NCI-H146 (cell line): ENCODE results near the gene ACYP2.

Source experiments
- DNase-seq: peaks from one replicate; lab custom pipeline; 2025; lab: John Stamatoyannopoulos, UW

ACYP2 gene

GRCh38 chr2:54161660-54162424 is 46.4 kb downstream of the ACYP2 start:
- no peak for DNase-seq

- DNase-seq: no peak
Observed at GRCh38 chr2:54164106-54164505, 48.7 kb downstream of the ACYP2 start.

- DNase-seq: no peak
Observed at GRCh38 chr2:54166121-54166773, 50.8 kb downstream of the ACYP2 start.

GRCh38 chr2:54176577-54176976 is 61.2 kb downstream of the ACYP2 start:
- peak; percentile 21 for DNase-seq

DNA sequence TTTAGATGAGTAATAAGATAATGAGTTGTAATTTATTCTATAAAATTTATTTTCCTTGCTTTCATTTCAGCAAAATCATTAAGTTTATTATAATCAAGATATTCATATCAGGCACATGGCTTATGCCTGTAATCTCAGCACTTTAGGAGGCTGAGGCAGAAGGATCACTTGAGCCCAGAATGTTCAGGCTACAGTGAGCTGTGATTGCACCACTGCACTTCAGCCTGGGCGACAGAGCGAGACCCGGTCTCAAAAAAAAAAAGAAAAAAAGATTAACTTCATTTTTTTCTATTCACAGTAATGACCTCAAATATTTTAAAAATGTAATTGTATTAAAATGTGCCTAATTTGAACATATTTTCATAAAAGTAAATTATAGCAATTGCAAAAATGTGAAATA is 67.9 kb downstream of the ACYP2 start:
- DNase-seq: no peak

DNA sequence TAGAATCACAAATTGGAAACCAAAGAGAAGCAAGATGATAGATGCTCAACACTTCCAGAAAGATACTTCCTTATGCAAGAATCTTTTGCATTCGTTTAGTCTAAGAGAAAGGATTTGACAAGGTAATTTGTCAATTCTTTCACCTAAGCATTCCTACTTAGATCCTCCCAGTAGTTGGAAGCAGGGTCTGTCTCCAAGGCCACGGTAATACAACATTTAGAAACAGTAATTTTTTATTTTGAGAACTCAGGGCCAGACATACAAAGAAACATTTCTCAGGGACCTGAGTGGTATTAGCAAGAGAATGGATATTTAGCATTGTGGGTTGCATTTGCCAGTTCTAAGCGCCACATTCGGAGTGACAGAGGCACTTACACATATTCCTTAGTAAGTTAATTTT is 68.6 kb downstream of the ACYP2 start:
- DNase-seq: no peak

GRCh38 chr2:54185105-54185504 is 69.7 kb downstream of the ACYP2 start:
- no peak for DNase-seq

DNA sequence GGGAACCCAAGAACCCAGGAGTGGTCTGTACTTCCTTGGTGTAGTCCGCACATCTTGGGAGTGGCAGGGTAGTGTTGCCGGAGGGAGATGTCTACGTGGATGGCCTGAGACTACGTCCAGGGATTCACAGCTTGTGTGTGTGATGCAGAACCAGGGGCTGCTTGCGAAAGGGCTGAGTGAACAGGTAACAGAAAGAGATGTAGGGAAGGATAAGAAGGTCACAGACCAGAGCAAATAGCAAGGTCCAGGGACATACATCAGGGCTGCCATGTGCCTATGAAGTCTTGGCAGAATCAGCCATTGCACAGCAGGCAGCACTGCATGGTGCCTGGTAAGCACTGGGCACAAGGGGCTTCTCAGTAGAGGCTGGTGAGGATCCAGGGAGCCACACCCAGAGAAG is 71.9 kb downstream of the ACYP2 start:
- no peak for DNase-seq

- no peak for DNase-seq
Observed at GRCh38 chr2:54189539-54189938, 74.1 kb downstream of the ACYP2 start.

DNA sequence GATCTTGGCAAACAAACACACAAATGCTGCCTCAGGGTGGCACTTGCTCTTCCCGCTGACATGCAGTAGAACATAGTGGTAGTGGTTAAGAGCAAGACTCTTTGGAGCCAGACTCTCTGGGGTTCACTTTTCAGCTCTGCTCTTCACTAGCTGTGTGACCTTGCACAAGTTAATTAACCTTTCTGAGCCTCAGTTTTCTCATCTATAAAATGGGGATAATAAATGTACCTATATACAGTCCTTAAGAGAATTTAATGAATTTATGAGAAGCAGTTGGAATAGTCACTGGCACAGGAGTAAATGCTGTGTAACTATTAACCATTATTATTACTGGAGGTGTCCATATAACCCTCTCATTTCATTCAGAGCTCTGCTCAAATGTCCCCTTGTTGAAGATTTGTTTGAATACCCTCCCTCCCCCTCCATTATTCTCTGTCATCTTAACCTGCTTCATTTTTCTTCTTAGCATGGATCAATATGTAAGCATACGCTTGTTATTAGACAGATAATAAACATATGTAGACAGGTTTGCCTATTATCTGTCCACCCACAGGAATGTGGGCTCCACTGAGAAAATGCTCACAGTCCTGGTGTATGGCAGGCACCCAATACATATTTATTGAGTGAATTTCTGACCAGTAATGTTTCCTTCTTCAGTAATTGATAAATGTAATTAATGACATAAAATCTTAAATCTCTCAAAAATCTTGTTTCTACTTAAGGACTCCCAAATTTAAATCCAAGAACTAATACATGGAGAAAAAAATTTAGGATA is 76.1 kb downstream of the ACYP2 start:
- no peak for DNase-seq

DNA sequence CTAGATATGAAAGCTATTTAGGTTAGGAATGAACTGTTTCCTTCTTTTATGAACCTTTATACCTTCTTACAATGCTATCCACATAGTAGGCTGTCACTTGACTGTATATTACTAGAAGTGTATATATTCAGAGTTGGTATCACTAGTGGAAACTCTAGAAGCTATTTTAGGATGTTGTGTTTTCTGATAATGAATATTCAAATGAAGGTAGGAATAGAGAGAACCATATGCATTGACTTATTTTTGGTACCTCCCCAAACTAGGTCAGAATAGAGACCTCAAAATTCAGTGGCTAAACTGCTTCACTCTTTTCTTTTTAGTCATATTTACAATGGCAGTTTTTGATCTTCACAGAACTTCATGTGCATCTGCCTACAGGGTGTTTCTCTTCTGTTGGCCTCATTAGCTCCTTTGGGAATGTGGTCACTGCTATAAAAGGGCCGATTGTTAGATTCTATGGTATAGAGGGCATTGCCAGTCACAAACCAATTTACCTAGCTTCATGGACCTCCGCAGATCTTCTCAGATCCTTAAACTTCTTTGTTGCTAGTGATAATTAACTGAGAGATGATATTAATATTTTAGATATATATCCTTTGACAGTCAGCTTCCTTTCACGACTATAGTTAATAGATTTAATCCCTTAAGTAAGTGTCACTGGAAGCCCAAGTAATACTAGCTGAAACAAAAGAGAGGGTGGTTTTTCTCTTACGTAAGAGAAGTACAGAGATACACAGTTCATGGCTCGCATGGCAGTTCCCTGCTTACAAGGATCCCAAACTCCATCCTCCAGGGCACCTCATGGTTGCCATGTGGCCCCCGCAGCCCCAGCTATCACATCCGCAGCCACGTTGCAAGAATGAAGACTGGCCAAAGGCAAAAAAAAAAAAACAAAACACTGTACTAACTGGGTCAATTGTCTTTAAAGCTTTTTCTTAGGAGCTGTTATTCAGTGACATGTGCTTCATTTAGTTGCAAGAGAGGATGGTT is 79.6 kb downstream of the ACYP2 start:
- DNase-seq: no peak

- DNase-seq: no peak
Observed at GRCh38 chr2:54196646-54197045, 81.2 kb downstream of the ACYP2 start.

- DNase-seq: no peak
Observed at GRCh38 chr2:54204476-54204875, 89.1 kb downstream of the ACYP2 start.

- DNase-seq: peak; percentile 47
Observed at GRCh38 chr2:54206596-54206995, 91.2 kb downstream of the ACYP2 start.

GRCh38 chr2:54207666-54208195 is 92.3 kb downstream of the ACYP2 start:
- DNase-seq: no peak

GRCh38 chr2:54208364-54209240 is 93.2 kb downstream of the ACYP2 start:
- DNase-seq: no peak

DNA sequence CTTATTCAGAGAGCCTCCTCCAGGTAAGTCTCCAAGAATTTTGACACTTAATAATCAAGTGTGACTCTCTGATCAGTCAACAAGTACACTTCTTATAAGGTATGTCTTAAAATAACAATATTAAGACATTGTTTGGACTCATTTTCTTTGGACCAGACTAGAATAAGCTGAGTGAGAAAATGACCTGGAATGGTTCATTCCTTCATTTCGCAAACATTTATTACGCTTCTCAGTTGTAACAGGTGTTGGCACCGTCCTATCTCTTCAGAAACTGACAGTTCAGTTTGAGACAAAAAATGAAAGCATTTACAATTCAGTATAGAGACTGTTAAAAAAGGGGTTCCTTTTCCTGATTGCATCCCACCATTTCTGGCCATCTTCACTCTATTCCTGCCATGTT is 94.0 kb downstream of the ACYP2 start:
- DNase-seq: no peak

GRCh38 chr2:54212456-54212855 is 97.0 kb downstream of the ACYP2 start:
- no peak for DNase-seq

DNA sequence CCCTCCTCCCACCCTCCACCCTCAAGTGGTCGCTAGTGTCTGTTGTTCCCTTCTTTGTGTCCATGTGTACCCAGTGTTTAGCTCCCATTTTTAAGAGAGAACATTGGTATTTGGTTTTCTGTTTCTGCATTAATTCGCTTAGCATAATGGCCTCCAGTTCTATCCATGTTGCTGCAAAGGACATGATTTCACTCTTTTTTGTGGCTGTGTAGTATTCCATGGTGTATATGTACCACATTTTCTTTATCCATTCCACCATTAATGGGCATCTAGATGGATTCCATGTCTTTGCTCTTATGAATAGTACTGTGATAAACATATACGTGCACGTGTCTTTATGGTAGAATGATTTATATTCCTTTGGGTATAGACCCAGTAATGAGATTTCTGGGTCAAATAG is 97.7 kb downstream of the ACYP2 start:
- DNase-seq: no peak

GRCh38 chr2:54224997-54225396 is 109.6 kb downstream of the ACYP2 start:
- DNase-seq: no peak

DNA sequence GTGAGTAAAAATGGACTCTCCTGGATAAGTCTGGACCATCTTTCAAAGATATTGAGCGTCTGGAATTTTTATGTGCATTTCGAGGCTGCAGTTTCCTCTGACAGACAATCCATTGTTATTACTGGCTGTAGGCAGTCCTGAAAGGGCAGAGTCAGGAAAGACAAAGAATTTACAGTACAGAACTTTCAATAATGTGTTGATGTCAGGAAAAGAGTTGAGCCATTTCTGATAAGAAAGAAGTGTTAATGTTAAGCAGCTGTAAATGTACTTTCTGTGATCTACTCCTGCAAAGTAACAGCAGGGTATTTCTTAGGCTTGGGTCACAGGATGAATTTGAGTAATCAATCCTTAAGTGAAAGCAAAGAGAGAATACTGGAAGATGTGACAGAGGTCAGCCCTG is 110.8 kb downstream of the ACYP2 start:
- no peak for DNase-seq
